ENCODE data around the gene NCBP2L.

DNA sequence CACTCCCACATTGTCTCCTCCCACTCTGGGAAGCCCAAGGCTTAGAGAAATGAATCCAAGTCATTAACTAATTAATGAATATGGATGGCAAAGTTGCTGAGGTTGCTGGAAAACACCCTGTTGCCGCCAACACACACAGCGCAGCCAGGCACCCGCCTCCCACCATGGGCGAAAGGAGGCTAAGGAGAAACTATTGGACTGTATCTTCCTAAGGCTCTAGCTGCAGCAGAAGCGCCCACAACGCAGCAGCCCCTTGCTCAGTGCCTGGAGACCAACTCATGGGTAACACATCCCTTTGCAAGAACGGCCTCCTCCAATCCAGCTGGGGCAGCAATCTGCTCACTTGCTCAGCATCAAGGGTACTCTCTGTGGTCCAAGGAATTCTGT is 36.1 kb upstream of the NCBP2L start:
- TF ChIP-seq POLR2AphosphoS5 (IDR thresholded peaks at IDR 0.05; ENCODE audit: insufficient read depth, low read depth, low read length) (no peak), JUN (IDR thresholded peaks at IDR 0.05; ENCODE audit: borderline replicate concordance, insufficient read depth, insufficient read length, low read depth) (no peak), POLR2A (IDR thresholded peaks at IDR 0.05; ENCODE audit: low read depth, low read length) (no peak), FOS (IDR thresholded peaks at IDR 0.05; ENCODE audit: borderline replicate concordance, insufficient read depth, low read length) (no peak), EZH2 (IDR thresholded peaks at IDR 0.05; ENCODE audit: borderline replicate concordance, low read depth, low read length, severe bottlenecking) (no peak), MYC (IDR thresholded peaks at IDR 0.05; ENCODE audit: low read depth, low read length) (no peak)
- TF ChIP-seq, protein P1, sequence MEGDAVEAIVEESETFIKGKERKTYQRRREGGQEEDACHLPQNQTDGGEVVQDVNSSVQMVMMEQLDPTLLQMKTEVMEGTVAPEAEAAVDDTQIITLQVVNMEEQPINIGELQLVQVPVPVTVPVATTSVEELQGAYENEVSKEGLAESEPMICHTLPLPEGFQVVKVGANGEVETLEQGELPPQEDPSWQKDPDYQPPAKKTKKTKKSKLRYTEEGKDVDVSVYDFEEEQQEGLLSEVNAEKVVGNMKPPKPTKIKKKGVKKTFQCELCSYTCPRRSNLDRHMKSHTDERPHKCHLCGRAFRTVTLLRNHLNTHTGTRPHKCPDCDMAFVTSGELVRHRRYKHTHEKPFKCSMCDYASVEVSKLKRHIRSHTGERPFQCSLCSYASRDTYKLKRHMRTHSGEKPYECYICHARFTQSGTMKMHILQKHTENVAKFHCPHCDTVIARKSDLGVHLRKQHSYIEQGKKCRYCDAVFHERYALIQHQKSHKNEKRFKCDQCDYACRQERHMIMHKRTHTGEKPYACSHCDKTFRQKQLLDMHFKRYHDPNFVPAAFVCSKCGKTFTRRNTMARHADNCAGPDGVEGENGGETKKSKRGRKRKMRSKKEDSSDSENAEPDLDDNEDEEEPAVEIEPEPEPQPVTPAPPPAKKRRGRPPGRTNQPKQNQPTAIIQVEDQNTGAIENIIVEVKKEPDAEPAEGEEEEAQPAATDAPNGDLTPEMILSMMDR (IDR thresholded peaks at IDR 0.05; ENCODE audit: extremely low read depth in 1 of 2, insufficient read depth in 1 of 2, low read depth in 1 of 2, low read length in 2 of 2): no peak
- TF ChIP-seq, protein P2, sequence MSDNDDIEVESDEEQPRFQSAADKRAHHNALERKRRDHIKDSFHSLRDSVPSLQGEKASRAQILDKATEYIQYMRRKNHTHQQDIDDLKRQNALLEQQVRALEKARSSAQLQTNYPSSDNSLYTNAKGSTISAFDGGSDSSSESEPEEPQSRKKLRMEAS (IDR thresholded peaks at IDR 0.05; ENCODE audit: insufficient read depth, insufficient read length): no peak

All from endothelial cell of umbilical vein (primary cell).